Activated T-helper 1 cell treated with anti-CD3 and anti-CD28 coated beads, Interleukin-2, amount 50 U/mL, for 16 hours (primary cell): ENCODE data around the gene KLHL33.

Experiments
- DNase-seq, 2 donors: peaks; one replicate each; pipeline ENCODE4 v3.0.0-alpha.2; 2020; ENCODE audit warnings: low read depth in 1 of 2, low spot score in 1 of 2

The KLHL33 gene, protein sequence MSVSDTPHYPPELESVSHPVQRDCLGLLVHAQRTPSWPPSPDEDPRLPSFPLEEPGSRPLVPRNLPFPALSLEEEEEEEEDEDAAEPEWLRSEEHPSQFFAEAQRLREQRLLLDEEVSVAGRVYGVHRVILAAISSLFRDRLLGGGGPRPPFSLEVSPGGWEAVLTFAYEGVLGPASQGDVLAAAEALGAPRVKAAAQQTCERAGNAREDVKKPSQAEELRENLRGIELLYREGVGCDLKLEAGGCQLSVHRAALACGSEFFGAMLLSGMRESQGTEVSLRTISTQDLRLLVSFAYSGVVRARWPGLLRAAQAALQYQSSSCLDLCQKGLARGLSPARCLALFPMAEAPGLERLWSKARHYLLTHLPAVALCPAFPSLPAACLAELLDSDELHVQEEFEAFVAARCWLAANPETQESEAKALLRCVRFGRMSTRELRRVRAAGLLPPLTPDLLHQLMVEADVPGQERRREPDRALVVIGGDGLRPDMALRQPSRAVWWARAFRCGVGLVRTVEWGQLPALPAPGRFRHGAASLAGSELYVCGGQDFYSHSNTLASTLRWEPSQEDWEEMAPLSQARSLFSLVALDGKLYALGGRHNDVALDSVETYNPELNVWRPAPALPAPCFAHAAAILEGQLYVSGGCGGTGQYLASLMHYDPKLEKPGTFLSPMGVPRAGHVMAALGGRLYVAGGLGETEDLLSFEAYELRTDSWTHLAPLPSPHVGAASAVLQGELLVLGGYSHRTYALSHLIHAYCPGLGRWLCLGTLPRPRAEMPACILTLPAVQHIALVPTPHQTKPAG

DNA sequence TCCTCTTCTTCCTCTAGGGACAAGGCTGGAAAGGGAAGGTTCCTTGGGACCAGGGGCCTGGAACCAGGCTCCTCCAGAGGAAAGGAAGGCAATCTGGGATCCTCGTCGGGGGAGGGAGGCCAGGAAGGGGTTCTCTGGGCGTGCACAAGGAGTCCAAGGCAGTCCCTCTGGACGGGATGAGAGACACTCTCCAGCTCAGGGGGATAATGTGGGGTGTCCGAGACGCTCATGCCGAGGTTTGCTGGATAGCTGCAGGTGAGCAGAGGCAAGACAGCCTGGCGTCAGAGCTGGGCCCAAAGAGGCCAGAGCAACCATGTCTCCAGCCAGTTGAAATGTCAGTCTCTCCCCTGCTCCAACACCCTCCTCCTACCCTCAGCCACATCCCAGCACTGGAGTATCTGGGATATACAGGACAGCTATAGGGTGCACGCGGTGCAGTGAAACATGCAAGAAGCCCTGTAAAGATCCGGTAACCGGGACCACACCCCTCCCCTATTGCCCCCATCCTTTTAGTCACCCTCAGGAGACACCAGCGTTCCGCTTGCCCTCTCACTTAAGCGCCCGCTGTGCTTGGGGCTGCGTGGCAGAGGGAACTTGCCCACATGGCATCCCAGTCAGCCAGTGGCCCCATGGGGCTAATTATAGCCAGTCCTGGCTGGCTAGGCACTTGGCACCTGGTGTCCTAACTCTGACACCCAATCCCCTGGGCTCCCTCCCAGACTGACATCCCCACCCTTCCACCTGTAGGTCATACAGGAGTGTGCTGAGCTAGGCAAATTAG, at the start of gene KLHL33:
Gene KLHL33, minus strand, starts transcription at position 585 of the 781 bp plus-strand sequence. Its CDS starts 355 bp downstream, at position 230.
- no peak for DNase-seq

GRCh38 chr14:20482382-20482781, 46.4 kb upstream of the KLHL33 start:
- DNase-seq: no peak

- no peak for DNase-seq
Measured at GRCh38 chr14:20478894-20479293, 42.9 kb upstream of the KLHL33 start.

GRCh38 chr14:20477211-20477876, 41.4 kb upstream of the KLHL33 start:
- DNase-seq: no peak

DNA sequence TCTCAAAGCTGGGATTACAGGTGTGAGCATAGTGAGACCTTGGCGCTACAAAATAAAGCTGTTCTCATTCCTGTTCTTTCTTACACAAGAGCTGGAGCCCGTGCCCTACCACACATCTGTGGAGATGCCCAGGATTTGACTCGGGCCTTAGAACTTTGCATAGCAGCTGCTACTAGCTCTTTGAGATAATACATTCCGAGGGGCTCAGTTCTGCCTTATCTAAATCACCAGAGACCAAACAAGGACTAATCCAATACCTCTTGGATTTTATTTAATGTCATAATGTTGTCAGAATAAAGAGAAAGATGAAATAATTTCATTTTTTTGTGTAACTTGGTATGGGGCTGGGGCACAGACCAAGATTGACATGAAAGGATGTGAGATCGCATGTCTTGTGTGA, 40.8 kb upstream of the KLHL33 start:
- DNase-seq: no peak

DNA sequence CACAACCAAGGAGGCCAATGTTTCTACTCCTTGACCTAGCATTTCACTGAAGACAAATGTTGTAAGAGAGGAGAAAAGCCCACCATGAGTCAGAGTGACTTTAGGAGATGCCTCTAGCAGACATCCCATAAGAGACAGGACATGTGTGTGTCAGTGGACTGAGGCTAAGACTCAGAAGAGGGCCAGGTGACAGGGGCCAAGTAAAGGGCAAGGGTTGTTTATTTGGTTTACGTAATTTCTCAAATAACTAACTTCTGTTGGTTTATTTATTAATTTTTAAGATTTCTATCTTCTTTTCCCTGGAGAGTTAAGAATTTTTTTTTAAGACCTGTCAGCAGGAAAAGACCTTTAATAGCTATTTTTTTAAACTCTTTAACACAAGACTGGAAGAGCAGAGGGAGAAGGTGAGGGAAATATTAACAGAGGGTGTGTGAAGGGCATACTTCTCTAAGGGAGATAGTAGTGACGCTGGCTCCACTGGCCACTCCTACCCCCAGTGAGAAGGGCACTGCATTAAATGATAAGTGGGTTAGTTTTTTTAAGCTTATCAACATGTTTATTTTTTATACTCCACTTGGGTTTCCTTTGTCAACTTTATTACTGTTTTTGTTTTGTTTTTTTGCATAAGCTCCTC, 36.7 kb upstream of the KLHL33 start:
- no peak for DNase-seq

GRCh38 chr14:20470603-20470901, 34.6 kb upstream of the KLHL33 start:
- DNase-seq: no peak

DNA sequence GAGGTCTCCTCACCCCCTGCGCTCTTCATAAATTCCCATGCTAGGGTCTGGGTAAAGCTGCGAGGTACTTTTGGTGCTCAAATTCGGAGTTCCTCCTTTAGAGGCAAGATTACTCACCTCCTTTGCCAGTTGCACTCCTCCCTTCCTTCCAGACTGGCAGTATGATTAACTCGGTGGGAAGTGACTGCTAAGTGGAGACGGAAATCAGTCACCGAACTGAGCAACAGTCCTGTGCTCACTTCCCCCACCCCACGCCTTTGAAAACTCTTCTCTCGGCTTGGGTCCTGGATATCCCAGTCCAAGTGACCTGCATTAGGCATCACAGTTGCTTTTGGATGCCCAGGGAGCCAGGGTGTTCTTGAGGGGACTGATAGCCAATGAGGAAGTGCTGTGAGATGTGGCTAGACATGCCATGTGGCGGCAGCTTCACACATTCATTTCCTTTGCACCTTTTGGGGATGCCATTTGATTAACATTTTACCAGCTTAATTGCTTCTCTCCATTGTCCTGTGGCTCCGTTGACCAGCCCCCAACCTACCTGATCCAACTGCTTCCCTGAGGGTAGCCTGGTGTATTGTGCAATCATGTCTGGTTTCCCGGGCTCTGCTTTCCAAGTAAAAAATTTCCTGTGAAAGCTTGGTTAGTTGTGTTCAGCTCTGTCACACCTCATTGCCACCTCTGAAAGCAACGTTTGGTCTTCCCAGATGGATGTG, 34.1 kb upstream of the KLHL33 start:
- DNase-seq: peak in 1 of 2 donors; percentile 23

GRCh38 chr14:20469242-20469889, 33.4 kb upstream of the KLHL33 start, which contains the start of gene PNP:
PNP (plus strand) TSS chr14:20469406; CDS start chr14:20469525, 119 bp downstream.
- peak; percentile 68 to 82 for DNase-seq

GRCh38 chr14:20468764-20469241, 32.8 kb upstream of the KLHL33 start:
- DNase-seq: no peak

GRCh38 chr14:20461225-20462141, 25.5 kb upstream of the KLHL33 start, which contains the start of gene PIP4P1:
PIP4P1 (minus strand) TSS chr14:20461434; CDS start chr14:20461325, 109 bp downstream.
- peak; percentile 95 to 96 for DNase-seq

- DNase-seq: peak; percentile 19 to 34
Measured at GRCh38 chr14:20460458-20461224, 24.7 kb upstream of the KLHL33 start.

DNA sequence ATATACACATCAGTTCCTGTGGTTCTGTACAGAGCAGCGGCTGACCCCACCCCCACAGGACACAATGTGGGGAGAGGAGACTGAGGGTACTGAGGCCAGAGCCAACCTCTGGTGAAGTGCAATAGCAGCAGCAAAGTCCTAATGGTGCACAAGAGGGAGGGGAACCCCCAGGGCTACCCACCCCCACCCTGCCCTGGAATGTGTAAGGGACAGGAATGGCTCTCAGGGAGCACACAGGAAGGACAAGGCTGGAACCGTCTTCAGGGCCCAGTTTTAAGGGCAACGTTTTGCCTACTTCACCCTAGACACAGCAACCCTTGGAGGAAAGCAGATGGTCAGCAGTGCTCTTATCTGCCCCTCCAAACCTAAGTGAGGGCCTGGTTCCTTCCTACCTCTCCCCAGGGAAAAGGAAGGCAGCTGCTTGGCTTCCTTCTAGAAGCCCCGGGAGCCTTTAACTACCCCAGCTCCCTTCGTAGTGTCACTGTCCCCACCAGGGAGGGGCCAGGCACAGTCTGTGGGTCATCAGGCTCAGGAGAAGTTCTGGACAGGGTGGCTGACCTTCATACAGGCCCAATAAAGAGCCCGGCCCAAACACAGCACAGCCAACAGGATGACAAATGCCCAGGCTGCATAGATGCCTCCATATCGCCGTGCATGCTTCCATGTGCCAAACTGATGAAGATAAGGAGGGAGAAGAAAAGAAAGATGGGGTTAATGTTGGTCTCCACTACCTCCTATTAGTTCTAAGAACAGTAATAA, 22.2 kb upstream of the KLHL33 start:
- DNase-seq: no peak

- DNase-seq: no peak
Measured at GRCh38 chr14:20456971-20457370, 21.0 kb upstream of the KLHL33 start.

DNA sequence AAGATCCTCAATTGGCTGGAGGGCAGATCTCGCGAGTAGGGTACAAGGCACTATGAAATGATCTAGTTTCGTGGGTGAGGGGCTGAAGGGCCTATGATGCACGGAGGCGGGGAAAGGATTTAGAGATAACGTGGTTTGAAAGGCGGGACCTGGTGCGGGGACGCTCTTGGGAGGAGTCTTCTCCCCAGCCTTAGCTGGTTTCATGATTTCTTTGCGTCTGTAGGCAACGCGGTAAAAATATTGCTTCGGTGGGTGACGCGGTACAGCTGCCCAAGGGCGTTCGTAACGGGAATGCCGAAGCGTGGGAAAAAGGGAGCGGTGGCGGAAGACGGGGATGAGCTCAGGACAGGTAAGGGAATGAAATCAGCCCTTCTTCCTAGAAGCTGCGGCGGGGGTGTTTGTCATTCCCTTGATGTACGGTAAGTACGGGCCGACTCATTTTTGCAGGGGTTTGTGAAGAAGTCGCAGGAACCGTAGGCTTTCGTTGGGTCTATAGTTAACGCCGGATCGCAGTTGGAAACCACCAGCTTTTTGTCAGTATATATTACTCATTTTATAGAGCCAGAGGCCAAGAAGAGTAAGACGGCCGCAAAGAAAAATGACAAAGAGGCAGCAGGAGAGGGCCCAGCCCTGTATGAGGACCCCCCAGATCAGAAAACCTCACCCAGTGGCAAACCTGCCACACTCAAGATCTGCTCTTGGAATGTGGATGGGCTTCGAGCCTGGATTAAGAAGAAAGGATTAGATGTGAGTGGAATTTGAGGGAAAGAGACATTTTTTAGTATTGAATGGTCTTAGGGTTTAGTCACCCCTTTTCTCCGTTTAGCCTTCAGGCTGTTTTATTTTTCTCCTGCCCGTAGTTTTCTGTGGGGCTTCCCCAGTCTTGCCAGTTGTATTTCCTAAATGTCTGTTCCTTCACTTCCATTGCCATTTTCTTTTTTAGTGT, 19.7 kb upstream of the KLHL33 start:
- DNase-seq: no peak
